Measurements from ENCODE around the gene SGPP2. TPM values are rescaled to one million over a fixed set of nuclear protein-coding genes. Genes with fewer than 3 reads are reported as not detected.
A peak's percentile ranks its signal among the peaks of the same experiment; 100 is the strongest.

SGPP2 gene
- total and polyA plus RNA-seq, 4 experiments from 2014 or later: 2.1 to 9.9 (median 5.5) TPM

- no peak for DNase-seq
- intact Hi-C loops (cut with micrococcal nuclease): no loop called here
- Mint-ChIP-seq H3K27me3 (no peaks in the 10 kb centered on the region), H3K36me3 (peaks cover 22 to 56% of the 10 kb centered on the region in 2 donors), H3K4me1 (peaks cover 0 to 2% (median under 1%) of the 10 kb centered on the region in 4 donors), H3K4me3 (no peak overlapping the region), H3K9me3 (no peaks in the 10 kb centered on the region), H3K27ac (no peak overlapping the region)
- H3K27me3 ChIP-seq (ENCODE audit: insufficient read depth, low read length): no peaks in the 10 kb centered on the region
- no peaks in the 10 kb centered on the region for H3K4me1 ChIP-seq (ENCODE audit: insufficient read depth, low read length)
- no peaks in the 10 kb centered on the region for H3K9me3 ChIP-seq (ENCODE audit: control insufficient read depth in 1 of 2, low read length in 2 of 2)
- no peak overlapping the region for H3K4me3 ChIP-seq (ENCODE audit: low read length in 2 of 2)
- POLR2A ChIA-PET (ENCODE audit: partially characterized antibody): no interaction called here
- peaks cover 6% of the 10 kb centered on the region for H3K36me3 ChIP-seq (ENCODE audit: insufficient read depth, low read length)
- H3K27ac ChIP-seq (ENCODE audit: low read depth, low read length): no peak overlapping the region
- CTCF ChIA-PET (ENCODE audit: partially characterized antibody): interaction anchor here (1.3 kb wide), 1 partner anchor 46 kb away, joined by 3 read pairs; no protein-coding TSS in a partner anchor
These were observed 144.5 kb downstream of the SGPP2 start for GRCh38 chr2:222568865-222569264.

- no peaks in the 10 kb centered on the region for H3K4me1 ChIP-seq (ENCODE audit: insufficient read depth, low read length)
- no peak overlapping the region for H3K27ac ChIP-seq (ENCODE audit: low read depth, low read length)
- no peak for DNase-seq
- H3K9me3 Mint-ChIP-seq: no peaks in the 10 kb centered on the region
- peaks cover 0 to 5% (median 1%) of the 10 kb centered on the region in 4 donors for H3K4me1 Mint-ChIP-seq
- no peak overlapping the region for H3K4me3 ChIP-seq (ENCODE audit: low read length in 2 of 2)
- ChIA-PET CTCF (ENCODE audit: partially characterized antibody) (interaction anchor here (1.3 to 1.5 kb wide), 2 partner anchors 9 to 45 kb away, joined by 3 to 4 read pairs; no protein-coding TSS in a partner anchor), POLR2A (ENCODE audit: partially characterized antibody) (no interaction called here)
- intact Hi-C loops (cut with micrococcal nuclease): no loop called here
- peaks cover 28 to 63% of the 10 kb centered on the region in 2 donors for H3K36me3 Mint-ChIP-seq
- no peaks in the 10 kb centered on the region for H3K9me3 ChIP-seq (ENCODE audit: control insufficient read depth in 1 of 2, low read length in 2 of 2)
- H3K27me3 Mint-ChIP-seq: no peaks in the 10 kb centered on the region
- no peak overlapping the region for H3K4me3 Mint-ChIP-seq
- peaks cover 6% of the 10 kb centered on the region for H3K36me3 ChIP-seq (ENCODE audit: insufficient read depth, low read length)
- no peaks in the 10 kb centered on the region for H3K27me3 ChIP-seq (ENCODE audit: insufficient read depth, low read length)
- H3K27ac Mint-ChIP-seq: no peak overlapping the region
These were observed 145.5 kb downstream of the SGPP2 start for GRCh38 chr2:222569826-222570225.

GRCh38 chr2:222572264-222572721 lies 147.9 kb downstream of the SGPP2 start:
- Mint-ChIP-seq H3K27me3 (no peaks in the 10 kb centered on the region), H3K36me3 (peaks cover 25 to 56% of the 10 kb centered on the region in 2 donors), H3K4me1 (peaks cover 0 to 5% (median 1%) of the 10 kb centered on the region in 4 donors), H3K9me3 (no peaks in the 10 kb centered on the region), H3K27ac (peak overlapping the region in 1 of 7 donors; percentile 38), H3K4me3 (no peak overlapping the region)
- Histone ChIP-seq H3K4me3 (ENCODE audit: low read length in 2 of 2) (no peak overlapping the region), H3K9me3 (ENCODE audit: control insufficient read depth in 1 of 2, low read length in 2 of 2) (no peaks in the 10 kb centered on the region), H3K36me3 (ENCODE audit: insufficient read depth, low read length) (peaks cover 6% of the 10 kb centered on the region), H3K27ac (ENCODE audit: low read depth, low read length) (no peak overlapping the region), H3K27me3 (ENCODE audit: insufficient read depth, low read length) (no peaks in the 10 kb centered on the region), H3K4me1 (ENCODE audit: insufficient read depth, low read length) (no peaks in the 10 kb centered on the region)
- DNase-seq: no peak
- ChIA-PET POLR2A (ENCODE audit: partially characterized antibody) (no interaction called here), CTCF (ENCODE audit: partially characterized antibody) (no interaction called here)
- intact Hi-C loops (cut with micrococcal nuclease): no loop called here

GRCh38 chr2:222572751-222573174 lies 148.4 kb downstream of the SGPP2 start:
- H3K4me3 ChIP-seq (ENCODE audit: low read length in 2 of 2): no peak overlapping the region
- H3K36me3 ChIP-seq (ENCODE audit: insufficient read depth, low read length): peaks cover 6% of the 10 kb centered on the region
- CTCF ChIA-PET (ENCODE audit: partially characterized antibody): no interaction called here
- no peak overlapping the region for H3K27ac ChIP-seq (ENCODE audit: low read depth, low read length)
- intact Hi-C loops (cut with micrococcal nuclease): no loop called here
- Mint-ChIP-seq H3K9me3 (no peaks in the 10 kb centered on the region), H3K27ac (peak overlapping the region in 4 of 7 donors; percentile 3 to 52 (median 30)), H3K4me3 (no peak overlapping the region), H3K36me3 (peaks cover 25 to 54% of the 10 kb centered on the region in 2 donors), H3K27me3 (no peaks in the 10 kb centered on the region), H3K4me1 (peaks cover 0 to 5% (median 1%) of the 10 kb centered on the region in 4 donors)
- H3K9me3 ChIP-seq (ENCODE audit: control insufficient read depth in 1 of 2, low read length in 2 of 2): no peaks in the 10 kb centered on the region
- POLR2A ChIA-PET (ENCODE audit: partially characterized antibody): no interaction called here
- H3K4me1 ChIP-seq (ENCODE audit: insufficient read depth, low read length): no peaks in the 10 kb centered on the region
- no peaks in the 10 kb centered on the region for H3K27me3 ChIP-seq (ENCODE audit: insufficient read depth, low read length)
- no peak for DNase-seq

- Histone ChIP-seq H3K4me3 (ENCODE audit: low read length in 2 of 2) (no peak overlapping the region), H3K27me3 (ENCODE audit: insufficient read depth, low read length) (no peaks in the 10 kb centered on the region), H3K36me3 (ENCODE audit: insufficient read depth, low read length) (peaks cover 6% of the 10 kb centered on the region), H3K9me3 (ENCODE audit: control insufficient read depth in 1 of 2, low read length in 2 of 2) (no peaks in the 10 kb centered on the region), H3K4me1 (ENCODE audit: insufficient read depth, low read length) (no peaks in the 10 kb centered on the region), H3K27ac (ENCODE audit: low read depth, low read length) (no peak overlapping the region)
- H3K27me3 Mint-ChIP-seq: no peaks in the 10 kb centered on the region
- peaks cover 0 to 5% (median 2%) of the 10 kb centered on the region in 4 donors for H3K4me1 Mint-ChIP-seq
- CTCF ChIA-PET (ENCODE audit: partially characterized antibody): no interaction called here
- H3K4me3 Mint-ChIP-seq: no peak overlapping the region
- no peaks in the 10 kb centered on the region for H3K9me3 Mint-ChIP-seq
- H3K36me3 Mint-ChIP-seq: peaks cover 35 to 59% of the 10 kb centered on the region in 2 donors
- POLR2A ChIA-PET (ENCODE audit: partially characterized antibody): no interaction called here
- intact Hi-C loops (cut with micrococcal nuclease): no loop called here
- no peak for DNase-seq
- peak overlapping the region in 1 of 7 donors; percentile 8 for H3K27ac Mint-ChIP-seq
These were observed 151.3 kb downstream of the SGPP2 start for GRCh38 chr2:222575618-222576017.

- intact Hi-C loops (cut with micrococcal nuclease): no loop called here
These were observed 152.1 kb downstream of the SGPP2 start for GRCh38 chr2:222576171-222577081.

GRCh38 chr2:222577341-222577740 lies 153.0 kb downstream of the SGPP2 start:
- Histone ChIP-seq H3K9me3 (ENCODE audit: control insufficient read depth in 1 of 2, low read length in 2 of 2) (no peaks in the 10 kb centered on the region), H3K27me3 (ENCODE audit: insufficient read depth, low read length) (no peaks in the 10 kb centered on the region), H3K27ac (ENCODE audit: low read depth, low read length) (no peak overlapping the region), H3K4me1 (ENCODE audit: insufficient read depth, low read length) (no peaks in the 10 kb centered on the region), H3K4me3 (ENCODE audit: low read length in 2 of 2) (no peak overlapping the region), H3K36me3 (ENCODE audit: insufficient read depth, low read length) (no peaks in the 10 kb centered on the region)
- no peak overlapping the region for H3K4me3 Mint-ChIP-seq
- peaks cover 34 to 51% of the 10 kb centered on the region in 2 donors for H3K36me3 Mint-ChIP-seq
- H3K9me3 Mint-ChIP-seq: no peaks in the 10 kb centered on the region
- H3K4me1 Mint-ChIP-seq: peaks cover 0 to 11% (median 4%) of the 10 kb centered on the region in 4 donors
- intact Hi-C loops (cut with micrococcal nuclease): no loop called here
- CTCF ChIA-PET (ENCODE audit: partially characterized antibody): no interaction called here
- no peak overlapping the region for H3K27ac Mint-ChIP-seq
- POLR2A ChIA-PET (ENCODE audit: partially characterized antibody): no interaction called here
- no peaks in the 10 kb centered on the region for H3K27me3 Mint-ChIP-seq
- DNase-seq: no peak

More at GRCh38 chr2:222576171-222577081, 152.1 kb downstream of the SGPP2 start:
- Histone ChIP-seq H3K27me3 (ENCODE audit: insufficient read depth, low read length) (no peaks in the 10 kb centered on the region), H3K36me3 (ENCODE audit: insufficient read depth, low read length) (peaks cover 4% of the 10 kb centered on the region), H3K4me3 (ENCODE audit: low read length in 2 of 2) (no peak overlapping the region), H3K27ac (ENCODE audit: low read depth, low read length) (no peak overlapping the region), H3K9me3 (ENCODE audit: control insufficient read depth in 1 of 2, low read length in 2 of 2) (no peaks in the 10 kb centered on the region), H3K4me1 (ENCODE audit: insufficient read depth, low read length) (no peaks in the 10 kb centered on the region)
- H3K27ac Mint-ChIP-seq: peak overlapping the region in 3 of 7 donors; percentile 8 to 74 (median 16)
- no peak for DNase-seq
- H3K36me3 Mint-ChIP-seq: peaks cover 33 to 56% of the 10 kb centered on the region in 2 donors
- no peak overlapping the region for H3K4me3 Mint-ChIP-seq
- H3K27me3 Mint-ChIP-seq: no peaks in the 10 kb centered on the region
- no peaks in the 10 kb centered on the region for H3K9me3 Mint-ChIP-seq
- ChIA-PET POLR2A (ENCODE audit: partially characterized antibody) (no interaction called here), CTCF (ENCODE audit: partially characterized antibody) (no interaction called here)
- peaks cover 0 to 5% (median 3%) of the 10 kb centered on the region in 4 donors for H3K4me1 Mint-ChIP-seq

Measured in CD4-positive, alpha-beta memory T cell (primary cell).